Renal cortex interstitium (tissue), 11 donors: ENCODE data around the gene PABPN1. TPM values are rescaled to one million over a fixed set of nuclear protein-coding genes. Genes with fewer than 3 reads are reported as not detected.
"Not testable (repeated sequence)": the region's sequence is repeated elsewhere in the genome, so short reads cannot be mapped to it uniquely, and the experiment has no call there.

Experiments used
- DNase-seq, 11 donors: peaks; one replicate each; pipeline ENCODE4 v3.0.0-alpha.2; 2013; ENCODE audit warnings: low read depth in 9 of 11, low spot score in 4 of 11; ENCODE audit errors: extremely low read depth in 1 of 11
- polyA plus RNA-seq, 3 donors: library from polyadenylated mRNA; unstranded; fragments of 120-200 nt; gene quantifications; one replicate each; pipeline ENCODE4 v1.2.1, GENCODE V29; 2013; ENCODE audit not compliant: insufficient read length in 3 of 3

PABPN1 gene
- polyA plus RNA-seq, 3 donors: 274 to 348 (median 280) TPM

DNA sequence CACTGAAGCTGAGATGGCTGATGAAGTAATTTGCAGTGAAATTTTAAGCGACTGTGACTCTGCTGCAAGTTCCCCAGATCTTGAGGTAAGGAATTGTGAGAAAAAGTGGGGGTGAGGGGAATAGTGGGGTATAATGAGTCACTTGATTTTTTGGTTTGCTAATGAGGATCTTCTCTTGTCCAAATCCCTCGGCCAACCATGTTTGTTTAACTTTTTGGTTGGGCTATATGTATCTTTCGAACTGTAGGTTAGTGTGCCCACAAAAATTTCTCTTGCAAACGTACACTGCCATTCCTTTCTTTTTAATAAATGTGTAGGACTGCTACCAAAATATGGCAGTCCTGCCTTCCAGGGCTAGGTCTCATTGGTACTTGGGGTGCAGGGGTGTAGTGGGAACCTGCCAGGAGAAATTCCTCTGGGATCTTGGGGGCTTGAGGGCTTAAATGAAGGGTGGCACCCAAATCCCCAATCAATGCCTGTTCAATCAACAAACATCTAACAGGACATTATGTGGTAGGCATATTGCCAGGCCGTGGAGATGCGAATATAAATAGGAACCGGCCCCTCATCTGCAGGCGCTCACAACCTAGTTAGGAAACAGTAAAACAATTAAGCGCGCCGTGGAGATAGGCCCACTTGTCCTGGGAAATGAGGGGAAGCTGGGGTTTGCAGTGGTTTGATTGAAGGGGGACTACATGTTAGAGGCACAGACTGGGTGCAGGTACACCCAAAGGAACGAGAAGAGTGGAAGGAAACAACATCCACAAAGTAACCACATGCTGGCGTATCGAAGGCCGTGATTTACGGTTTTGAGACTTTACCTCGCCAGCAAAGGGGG, 1.3 kb upstream of the PABPN1 start:
- no peak for DNase-seq

- DNase-seq: peak in 4 of 11 donors; percentile 17 to 42 (median 26)
Measured at GRCh38 chr14:23321572-23322547, 603 bp downstream of the PABPN1 start.

- DNase-seq: no peak
Measured at GRCh38 chr14:23322568-23323517, 1.6 kb downstream of the PABPN1 start.

DNA sequence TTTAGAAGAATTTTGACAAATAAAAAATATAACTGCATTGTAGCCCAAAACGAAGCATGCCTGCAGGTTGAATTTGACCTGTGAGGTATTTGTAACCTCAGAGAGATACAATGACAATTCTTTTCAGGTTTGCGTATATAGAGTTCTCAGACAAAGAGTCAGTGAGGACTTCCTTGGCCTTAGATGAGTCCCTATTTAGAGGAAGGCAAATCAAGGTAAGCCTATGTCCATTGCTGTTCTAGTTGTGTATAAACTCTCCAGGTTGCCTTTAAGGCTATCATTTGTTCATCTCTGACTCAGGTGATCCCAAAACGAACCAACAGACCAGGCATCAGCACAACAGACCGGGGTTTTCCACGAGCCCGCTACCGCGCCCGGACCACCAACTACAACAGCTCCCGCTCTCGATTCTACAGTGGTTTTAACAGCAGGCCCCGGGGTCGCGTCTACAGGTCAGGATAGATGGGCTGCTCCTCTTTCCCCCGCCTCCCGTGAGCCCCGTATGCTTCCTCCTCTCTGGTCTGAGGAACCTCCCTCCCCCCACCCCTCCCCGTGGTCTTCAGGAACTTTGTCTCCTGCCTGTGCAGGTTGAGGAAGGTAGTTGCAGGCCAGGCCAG, 2.7 kb downstream of the PABPN1 start:
- DNase-seq: no peak

GRCh38 chr14:23324455-23324846, 3.2 kb downstream of the PABPN1 start:
- DNase-seq: no peak

DNA sequence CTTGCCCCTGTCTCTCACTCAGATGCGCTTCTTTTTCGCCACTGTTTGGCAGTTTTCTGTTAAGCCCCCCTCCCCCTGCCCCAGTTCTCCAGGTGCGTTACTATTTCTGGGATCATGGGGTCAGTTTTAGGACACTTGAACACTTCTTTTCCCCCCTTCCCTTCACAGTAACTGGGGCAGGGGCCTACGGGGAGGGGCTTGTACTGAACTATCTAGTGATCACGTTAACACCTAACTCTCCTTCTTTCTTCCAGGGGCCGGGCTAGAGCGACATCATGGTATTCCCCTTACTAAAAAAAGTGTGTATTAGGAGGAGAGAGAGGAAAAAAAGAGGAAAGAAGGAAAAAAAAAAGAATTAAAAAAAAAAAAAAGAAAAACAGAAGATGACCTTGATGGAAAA, 3.7 kb downstream of the PABPN1 start:
- DNase-seq: no peak

- DNase-seq: not testable (repeated sequence)
Measured at GRCh38 chr14:23325746-23326145, 4.5 kb downstream of the PABPN1 start.

DNA sequence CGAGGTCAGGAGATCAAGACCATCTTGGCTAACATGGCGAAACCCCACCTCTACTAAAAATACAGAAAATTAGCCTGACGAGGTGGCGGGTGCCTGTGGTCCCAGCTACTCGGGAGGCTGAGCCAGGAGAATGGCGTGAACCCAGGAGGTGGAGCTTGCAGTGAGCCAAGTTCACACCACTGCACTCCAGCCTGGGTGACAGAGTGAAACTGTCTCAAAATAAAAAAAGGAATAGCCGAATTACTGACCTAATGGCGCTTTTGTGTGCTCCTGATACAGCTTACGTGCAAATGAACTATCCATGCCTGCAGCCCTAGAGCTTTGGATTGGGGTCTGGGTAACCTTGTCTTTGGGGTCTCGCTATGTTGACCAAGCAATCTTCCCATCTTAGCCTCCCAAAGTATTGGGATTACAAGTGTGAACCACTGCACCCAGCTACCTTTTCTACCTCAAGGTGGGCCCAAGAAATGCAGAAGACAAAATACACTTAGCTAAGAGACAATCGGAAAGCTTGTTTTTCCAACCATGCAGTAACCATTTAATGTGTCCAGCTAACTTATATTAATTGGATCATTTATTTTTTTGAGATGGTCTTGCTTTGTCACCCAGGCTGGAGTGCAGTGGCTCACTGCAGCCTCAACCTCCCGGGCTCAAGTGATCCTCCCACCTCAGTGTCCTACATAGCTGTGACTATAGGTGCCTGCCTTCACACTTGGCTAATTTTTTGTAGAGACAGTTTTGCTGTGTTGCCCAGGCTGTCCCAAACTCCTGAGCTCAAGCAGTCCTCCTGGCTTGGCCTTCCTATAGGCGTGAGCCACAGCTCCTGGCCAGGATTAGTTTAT, 5.5 kb downstream of the PABPN1 start:
- no peak for DNase-seq

- DNase-seq: peak in 7 of 11 donors; percentile 55 to 80 (median 63)
Measured at GRCh38 chr14:23327947-23328744, 6.9 kb downstream of the PABPN1 start.

GRCh38 chr14:23335623-23336022, 14.4 kb downstream of the PABPN1 start:
- DNase-seq: no peak

- DNase-seq: no peak
Measured at GRCh38 chr14:23339506-23340268, 18.4 kb downstream of the PABPN1 start.

DNA sequence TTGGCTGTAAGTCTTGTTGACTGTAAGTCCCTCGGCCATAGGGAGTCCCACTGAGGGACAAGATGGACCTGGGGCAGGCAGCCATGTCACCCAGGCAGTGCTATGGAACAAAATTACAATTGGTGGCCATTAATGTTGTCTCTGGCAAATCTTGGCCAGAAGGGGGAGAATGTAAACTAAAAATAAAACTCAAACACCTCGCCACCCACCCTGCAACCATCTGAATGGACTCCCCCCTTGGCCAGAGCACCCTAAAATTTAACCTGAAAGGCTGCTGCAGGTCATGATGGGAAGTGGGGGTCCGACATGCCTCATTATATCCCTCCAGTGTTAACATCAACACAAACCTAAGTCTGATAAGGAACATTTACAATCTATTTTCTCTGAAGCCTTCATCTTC, 23.2 kb downstream of the PABPN1 start:
- no peak for DNase-seq

- no peak for DNase-seq
Measured at GRCh38 chr14:23345987-23346692, 24.9 kb downstream of the PABPN1 start.

- no peak for DNase-seq
Measured at GRCh38 chr14:23346693-23347405, 25.6 kb downstream of the PABPN1 start.
